Measurements from ENCODE around the gene SUGP2. TPM values are rescaled to one million over a fixed set of nuclear protein-coding genes. Genes with fewer than 3 reads are reported as not detected.

SUGP2 gene
- total RNA-seq, 4 donors from 2014 or later: 18.6 to 57.4 (median 35.2) TPM

- WGBS, 2 donors (ENCODE audit: low coverage in 1 of 2): 93 to 100% methylated on average over 1 to 3 of the region's 15 CpGs
- H3K4me3 ChIP-seq: no peak overlapping the region
- TF ChIP-seq EP300 (IDR thresholded peaks at IDR 0.05) (no peak), POLR2A (IDR thresholded peaks at IDR 0.05) (no peak), POLR2AphosphoS5 (IDR thresholded peaks at IDR 0.05) (no peak), CTCF (IDR thresholded peaks at IDR 0.05) (no peak)
- ATAC-seq: no peak
- no peaks in the 10 kb centered on the region for H3K9me3 ChIP-seq
- no peaks in the 10 kb centered on the region for H3K4me1 ChIP-seq
- no peak overlapping the region for H3K27ac ChIP-seq
- no peaks in the 10 kb centered on the region for H3K27me3 ChIP-seq
- no peaks in the 10 kb centered on the region for H3K36me3 ChIP-seq
Observed at GRCh38 chr19:18948075-18948975, 85.0 kb downstream of the SUGP2 start.

GRCh38 chr19:18946918-18947317 is 86.4 kb downstream of the SUGP2 start:
- H3K27ac ChIP-seq: no peak overlapping the region
- WGBS, 2 donors (ENCODE audit: low coverage in 1 of 2): 80% methylated on average over 1 of the region's 14 CpGs; no CpG with 5 or more reads in 1 of the 2 donors
- no peaks in the 10 kb centered on the region for H3K9me3 ChIP-seq
- no peak overlapping the region for H3K4me3 ChIP-seq
- TF ChIP-seq POLR2A (IDR thresholded peaks at IDR 0.05) (no peak), CTCF (IDR thresholded peaks at IDR 0.05) (no peak)
- no peaks in the 10 kb centered on the region for H3K36me3 ChIP-seq
- H3K4me1 ChIP-seq: no peaks in the 10 kb centered on the region
- no peaks in the 10 kb centered on the region for H3K27me3 ChIP-seq
- no peak for ATAC-seq

GRCh38 chr19:18946335-18946734 is 87.0 kb downstream of the SUGP2 start:
- Histone ChIP-seq H3K9me3 (no peaks in the 10 kb centered on the region), H3K27me3 (no peaks in the 10 kb centered on the region), H3K36me3 (no peaks in the 10 kb centered on the region), H3K4me3 (no peak overlapping the region), H3K27ac (no peak overlapping the region), H3K4me1 (peaks cover 0 to 6% (median 0%) of the 10 kb centered on the region in 3 donors)
- ATAC-seq: no peak
- TF ChIP-seq POLR2A (IDR thresholded peaks at IDR 0.05) (no peak), CTCF (IDR thresholded peaks at IDR 0.05) (no peak), EP300 (IDR thresholded peaks at IDR 0.05) (no peak), POLR2AphosphoS5 (IDR thresholded peaks at IDR 0.05) (no peak)

GRCh38 chr19:18945297-18945696 is 88.0 kb downstream of the SUGP2 start:
- no peak for TF ChIP-seq POLR2A (IDR thresholded peaks at IDR 0.05)
- no peak for TF ChIP-seq EP300 (IDR thresholded peaks at IDR 0.05)
- TF ChIP-seq POLR2AphosphoS5 (IDR thresholded peaks at IDR 0.05): no peak
- TF ChIP-seq CTCF (IDR thresholded peaks at IDR 0.05): no peak
- Histone ChIP-seq H3K36me3 (no peaks in the 10 kb centered on the region), H3K4me3 (no peak overlapping the region), H3K4me1 (peaks cover 0 to 12% (median 0%) of the 10 kb centered on the region in 3 donors), H3K27ac (no peak overlapping the region), H3K27me3 (no peaks in the 10 kb centered on the region), H3K9me3 (no peaks in the 10 kb centered on the region)
- no peak for ATAC-seq
- 77 to 91% methylated on average over 7 to 8 of the region's 9 CpGs for WGBS, 2 donors (ENCODE audit: low coverage in 1 of 2)

GRCh38 chr19:18943465-18943864 is 89.9 kb downstream of the SUGP2 start:
- no peaks in the 10 kb centered on the region for H3K9me3 ChIP-seq
- no peak overlapping the region for H3K27ac ChIP-seq
- no peaks in the 10 kb centered on the region for H3K27me3 ChIP-seq
- H3K4me3 ChIP-seq: no peak overlapping the region
- WGBS, 2 donors (ENCODE audit: low coverage in 1 of 2): 67 to 94% methylated on average over 1 to 2 of the region's 4 CpGs
- peaks cover 0 to 3% of the 10 kb centered on the region in 2 donors for H3K36me3 ChIP-seq
- TF ChIP-seq CTCF (IDR thresholded peaks at IDR 0.05) (no peak), POLR2A (IDR thresholded peaks at IDR 0.05) (no peak), POLR2AphosphoS5 (IDR thresholded peaks at IDR 0.05) (no peak), EP300 (IDR thresholded peaks at IDR 0.05) (no peak)
- peaks cover 0 to 27% (median 2%) of the 10 kb centered on the region in 3 donors for H3K4me1 ChIP-seq
- ATAC-seq: no peak
